Calu3 (cell line): ENCODE results near the gene GEMIN7. TPM values are rescaled to one million over a fixed set of nuclear protein-coding genes. Genes with fewer than 3 reads are reported as not detected.

ENCODE experiments used
- BruUV-seq: library from RNA; stranded (reverse); fragments of 400-500 nt; replicated peaks from 2 replicates; lab custom pipeline; 2021; lab: Mats Ljungman, UMichigan
- CTCF ChIA-PET: fragments of 300-600 bp; sonication (Branson Sonifier 250); formaldehyde crosslinking; loops from one replicate; lab custom pipeline; 2022; ENCODE audit warnings: antibody characterized with exemption; lab: Charles Lee
- DNase-seq: peaks from one replicate; pipeline ENCODE4 v3.0.0; 2022
- H3K27ac Mint-ChIP-seq: one replicate; pipeline ENCODE4 v1.8.0; 2022; ENCODE audit warnings: mixed read lengths; ENCODE audit not compliant: unreplicated experiment
- H3K27me3 Mint-ChIP-seq: one replicate; pipeline ENCODE4 v1.8.0; 2022; ENCODE audit warnings: mixed read lengths; ENCODE audit not compliant: unreplicated experiment
- H3K36me3 Mint-ChIP-seq: one replicate; pipeline ENCODE4 v1.8.0; 2022; ENCODE audit warnings: mild to moderate bottlenecking, moderate library complexity, mixed read lengths; ENCODE audit not compliant: insufficient read depth, unreplicated experiment
- H3K4me1 Mint-ChIP-seq: one replicate; pipeline ENCODE4 v1.8.0; 2022; ENCODE audit warnings: mild to moderate bottlenecking, low read depth, mixed read lengths; ENCODE audit not compliant: unreplicated experiment
- H3K4me3 Mint-ChIP-seq: one replicate; pipeline ENCODE4 v1.8.0; 2022; ENCODE audit warnings: mild to moderate bottlenecking, low read depth, moderate library complexity, mixed read lengths; ENCODE audit not compliant: unreplicated experiment
- H3K9me3 Mint-ChIP-seq: one replicate; pipeline ENCODE4 v1.8.0; 2022; ENCODE audit warnings: low read depth, mixed read lengths; ENCODE audit not compliant: unreplicated experiment
- intact Hi-C: fragments of 100-400 bp; cut with micrococcal nuclease; formaldehyde crosslinking; loops from one replicate; pipeline ENCODE4 v1.10.0; 2022; ENCODE audit not compliant: unreplicated experiment
- total RNA-seq: library from RNA; stranded (reverse); gene quantifications from 2 replicates; pipeline ENCODE4 v1.2.3, GENCODE V29; 2022
- TF ChIP-seq, protein P1 (sequence below): fragments of 200-600 bp; IDR thresholded peaks from one replicate; pipeline ENCODE4 v1.8.0; 2022; ENCODE audit warnings: antibody characterized with exemption; ENCODE audit not compliant: unreplicated experiment

GEMIN7 gene
- total RNA-seq, 1 experiment from 2014 or later, result 36.0 TPM

DNA sequence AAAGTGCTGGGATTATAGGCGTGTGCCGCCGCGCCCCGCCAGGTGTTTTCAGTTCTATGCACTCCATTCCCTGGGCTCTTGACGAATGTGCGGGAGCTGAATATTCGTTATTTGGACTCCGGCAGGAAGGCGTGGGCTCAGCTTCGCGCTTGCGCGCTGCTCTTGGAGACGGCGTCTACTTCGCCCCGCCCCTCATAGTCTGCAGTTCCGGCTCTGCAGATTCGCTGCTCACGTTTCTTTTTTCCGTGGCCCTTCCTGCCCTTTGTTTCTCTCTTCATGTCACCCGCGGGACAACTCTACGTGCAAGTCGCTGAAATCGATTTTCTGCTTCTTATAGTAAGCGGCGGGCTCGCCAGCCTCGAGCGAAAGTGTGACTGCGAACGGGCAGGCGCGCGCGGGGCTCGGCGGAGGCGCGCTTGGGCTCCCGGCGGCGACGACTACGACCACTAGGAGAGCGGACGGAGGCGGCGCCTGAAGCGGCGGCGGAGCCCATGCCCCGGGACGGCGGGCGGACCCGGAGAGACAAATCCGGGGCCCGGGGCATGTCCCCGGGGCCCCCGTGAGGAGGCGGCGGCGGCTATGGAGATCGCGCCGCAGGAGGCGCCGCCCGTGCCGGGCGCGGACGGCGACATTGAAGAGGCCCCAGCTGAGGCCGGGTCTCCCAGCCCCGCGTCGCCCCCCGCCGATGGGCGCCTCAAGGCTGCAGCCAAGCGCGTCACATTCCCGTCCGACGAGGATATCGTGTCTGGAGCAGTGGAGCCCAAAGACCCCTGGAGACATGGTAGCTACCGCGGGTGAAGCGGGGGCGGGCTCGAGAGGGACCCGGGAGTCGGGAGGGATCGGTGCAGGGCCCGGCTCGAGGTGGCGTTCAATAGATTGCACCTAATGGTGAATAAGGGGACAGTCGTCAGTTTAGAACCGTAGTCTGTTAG lies 14.0 kb downstream of the GEMIN7 start, which contains the start of gene PPP1R37:
Gene PPP1R37, plus strand, starts transcription at position 433 of the 932 bp plus-strand sequence. Its CDS starts 147 bp downstream, at position 580.
- H3K4me1 Mint-ChIP-seq, result peaks cover 43% of the 10 kb centered on the region
- CTCF ChIA-PET, result interaction anchor here (0.6 to 2.1 kb wide), 15 partner anchors 8 to 550 kb away, joined by 3 to 19 read pairs (median 4); no protein-coding TSS in a partner anchor
- H3K36me3 Mint-ChIP-seq, result peaks cover 77% of the 10 kb centered on the region
- peak within 1 kb of the TSS; percentile 77 for H3K4me3 Mint-ChIP-seq
- H3K27ac Mint-ChIP-seq, result peak within 1 kb of the TSS; percentile 96
- no peaks in the 10 kb centered on the region for H3K27me3 Mint-ChIP-seq
- DNase-seq, result peak; percentile 96
- no TSS peak for BruUV-seq
- H3K9me3 Mint-ChIP-seq, result no peaks in the 10 kb centered on the region
- TF ChIP-seq, protein P1, sequence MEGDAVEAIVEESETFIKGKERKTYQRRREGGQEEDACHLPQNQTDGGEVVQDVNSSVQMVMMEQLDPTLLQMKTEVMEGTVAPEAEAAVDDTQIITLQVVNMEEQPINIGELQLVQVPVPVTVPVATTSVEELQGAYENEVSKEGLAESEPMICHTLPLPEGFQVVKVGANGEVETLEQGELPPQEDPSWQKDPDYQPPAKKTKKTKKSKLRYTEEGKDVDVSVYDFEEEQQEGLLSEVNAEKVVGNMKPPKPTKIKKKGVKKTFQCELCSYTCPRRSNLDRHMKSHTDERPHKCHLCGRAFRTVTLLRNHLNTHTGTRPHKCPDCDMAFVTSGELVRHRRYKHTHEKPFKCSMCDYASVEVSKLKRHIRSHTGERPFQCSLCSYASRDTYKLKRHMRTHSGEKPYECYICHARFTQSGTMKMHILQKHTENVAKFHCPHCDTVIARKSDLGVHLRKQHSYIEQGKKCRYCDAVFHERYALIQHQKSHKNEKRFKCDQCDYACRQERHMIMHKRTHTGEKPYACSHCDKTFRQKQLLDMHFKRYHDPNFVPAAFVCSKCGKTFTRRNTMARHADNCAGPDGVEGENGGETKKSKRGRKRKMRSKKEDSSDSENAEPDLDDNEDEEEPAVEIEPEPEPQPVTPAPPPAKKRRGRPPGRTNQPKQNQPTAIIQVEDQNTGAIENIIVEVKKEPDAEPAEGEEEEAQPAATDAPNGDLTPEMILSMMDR, result no peak
- intact Hi-C loops, result loop anchor here (5.0 kb wide), 1 partner anchor 34 kb away; no protein-coding TSS in a partner anchor

DNA sequence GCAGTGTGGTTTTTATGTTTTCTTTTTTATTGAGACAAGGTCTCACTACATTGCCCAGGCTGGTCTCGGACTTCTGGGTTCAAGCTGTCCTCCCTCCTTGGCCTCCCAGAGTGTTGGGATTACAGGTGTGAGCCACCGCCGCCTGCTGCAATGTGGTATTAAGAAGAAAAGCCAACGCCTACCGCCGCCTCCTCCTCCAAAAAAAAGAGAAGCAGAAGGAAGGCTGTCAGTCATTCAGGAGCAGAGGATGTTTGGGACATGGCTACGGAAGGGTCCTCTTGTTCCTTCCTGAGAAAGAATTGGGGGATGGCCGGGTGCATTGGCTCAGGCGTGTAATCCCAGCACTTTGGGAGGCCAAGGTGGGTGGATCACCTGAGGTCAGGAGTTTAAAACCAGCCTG lies 15.1 kb downstream of the GEMIN7 start:
- Mint-ChIP-seq H3K4me1 (peaks cover 51% of the 10 kb centered on the region), H3K36me3 (peaks cover 66% of the 10 kb centered on the region), H3K4me3 (peak overlapping the region; percentile 77), H3K27me3 (no peaks in the 10 kb centered on the region), H3K9me3 (no peaks in the 10 kb centered on the region), H3K27ac (peak overlapping the region; percentile 25)
- TF ChIP-seq, protein P1, result no peak
- BruUV-seq, result no TSS peak
- DNase-seq, result no peak
- intact Hi-C loops, result loop anchor here (5.0 kb wide), 1 partner anchor 33 kb away; no protein-coding TSS in a partner anchor
- CTCF ChIA-PET, result interaction anchor here (0.9 kb wide), 1 partner anchor 19 kb away, joined by 3 read pairs; no protein-coding TSS in a partner anchor

DNA sequence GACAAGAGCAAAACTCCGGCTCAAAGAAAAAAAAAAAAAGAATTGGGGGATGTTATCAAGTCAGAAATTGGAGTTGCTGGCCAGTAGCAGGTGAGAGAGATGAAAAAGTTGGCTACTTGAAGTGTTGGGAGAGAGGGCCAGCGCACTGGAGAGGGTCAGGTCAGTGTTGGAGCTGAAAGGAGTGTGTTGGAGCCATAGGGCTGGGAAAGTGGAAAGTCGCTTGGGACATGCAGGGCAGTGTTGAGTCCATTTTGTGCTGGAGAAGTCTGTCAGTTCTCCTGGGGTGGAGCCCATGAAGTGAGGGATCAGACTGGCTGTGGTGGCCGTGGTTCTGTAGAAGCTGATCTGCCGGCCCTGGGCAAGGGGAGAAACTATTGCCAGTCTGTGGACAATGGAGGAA lies 15.6 kb downstream of the GEMIN7 start:
- TF ChIP-seq, protein P1, result no peak

More for the DNA sequence above, 15.6 kb downstream of the GEMIN7 start:
- intact Hi-C loops, result loop anchor here (5.0 kb wide), 1 partner anchor 33 kb away; no protein-coding TSS in a partner anchor
- CTCF ChIA-PET, result interaction anchor here (0.5 to 0.9 kb wide), 2 partner anchors 19 to 28 kb away, joined by 3 read pairs; no protein-coding TSS in a partner anchor
- H3K27me3 Mint-ChIP-seq, result no peaks in the 10 kb centered on the region
- H3K27ac Mint-ChIP-seq, result peak overlapping the region; percentile 25
- H3K4me1 Mint-ChIP-seq, result peaks cover 57% of the 10 kb centered on the region
- BruUV-seq, result no TSS peak
- DNase-seq, result no peak
- no peaks in the 10 kb centered on the region for H3K9me3 Mint-ChIP-seq
- H3K36me3 Mint-ChIP-seq, result peaks cover 69% of the 10 kb centered on the region
- peak overlapping the region; percentile 77 for H3K4me3 Mint-ChIP-seq
